Tibial artery (tissue), 4 donors: Measurements from ENCODE around the gene CEP104.

Experiments
- DNase-seq, 2 donors: peaks; one replicate each; pipeline ENCODE4 v3.0.0-alpha.2; 2019
- H3K27ac ChIP-seq, 2 donors: fragments of 200-600 bp; sonication (generic) in 1 of 2; 1 replicate in 1 of 2; 2 replicates in 1 of 2; pipeline ENCODE4 v1.5.1; 2018 to 2019; ENCODE audit warnings: mild to moderate bottlenecking in 1 of 2
- H3K27me3 ChIP-seq, 2 donors: fragments of 200-600 bp; sonication (generic) in 1 of 2; one replicate each; pipeline versions ENCODE4 v1.5.1 to v1.6.0; 2016 to 2019
- H3K36me3 ChIP-seq, 3 donors: fragments of 200-600 bp; sonication (generic) in 2 of 3; one replicate each; pipeline ENCODE4 v1.5.1; 2016 to 2019; ENCODE audit warnings: mild to moderate bottlenecking in 2 of 3
- H3K4me1 ChIP-seq, 4 donors: fragments of 200-600 bp; sonication (generic) in 2 of 4; 1 replicate in 3 of 4; 2 replicates in 1 of 4; pipeline ENCODE4 v1.5.1; 2016 to 2019
- H3K4me3 ChIP-seq, 2 donors: fragments of 200-600 bp; sonication (generic) in 1 of 2; 1 replicate in 1 of 2; 2 replicates in 1 of 2; pipeline ENCODE4 v1.5.1; 2018 to 2019; ENCODE audit warnings: mild to moderate bottlenecking in 2 of 2
- H3K9me3 ChIP-seq, 3 donors: fragments of 200-600 bp; sonication (generic) in 1 of 3; one replicate each; pipeline ENCODE4 v1.5.1; 2016 to 2019
- CTCF ChIP-seq, 2 experiments: fragments of 200-600 bp in 1 of 2; fragments of 450-650 bp in 1 of 2; IDR thresholded peaks; one replicate each; pipeline ENCODE4 v1.5.1; 2017 to 2019; ENCODE audit warnings: antibody characterized with exemption in 2 of 2, mild to moderate bottlenecking in 1 of 2, moderate library complexity in 1 of 2
- intact Hi-C: fragments of 100-400 bp; cut with DNase I; formaldehyde crosslinking; loops from one replicate; pipeline ENCODE4 v1.15.0; 2023; ENCODE audit warnings: low total_unique reads

Gene CEP104

GRCh38 chr1:3777078-3777547, 79.9 kb downstream of the CEP104 start:
- Histone ChIP-seq H3K27ac (no peak overlapping the region), H3K36me3 (peaks cover 27 to 38% (median 35%) of the 10 kb centered on the region in 3 donors), H3K27me3 (no peaks in the 10 kb centered on the region), H3K9me3 (no peaks in the 10 kb centered on the region), H3K4me3 (no peak overlapping the region), H3K4me1 (peaks cover 0 to 36% (median 15%) of the 10 kb centered on the region in 4 donors)
- TF ChIP-seq CTCF (IDR thresholded peaks at IDR 0.05): no peak
- intact Hi-C loops: no loop called here
- no peak for DNase-seq

GRCh38 chr1:3776231-3776961, 80.6 kb downstream of the CEP104 start:
- intact Hi-C loops: no loop called here
- peaks cover 3 to 43% (median 22%) of the 10 kb centered on the region in 4 donors for H3K4me1 ChIP-seq
- no peak for TF ChIP-seq CTCF (IDR thresholded peaks at IDR 0.05)
- no peak overlapping the region for H3K4me3 ChIP-seq
- no peak overlapping the region for H3K27ac ChIP-seq
- H3K9me3 ChIP-seq: no peaks in the 10 kb centered on the region
- no peak for DNase-seq
- peaks cover 20 to 31% (median 28%) of the 10 kb centered on the region in 3 donors for H3K36me3 ChIP-seq
- H3K27me3 ChIP-seq: no peaks in the 10 kb centered on the region

GRCh38 chr1:3775490-3776230, 81.4 kb downstream of the CEP104 start:
- Histone ChIP-seq H3K4me1 (peaks cover 3 to 47% (median 22%) of the 10 kb centered on the region in 4 donors), H3K27me3 (no peaks in the 10 kb centered on the region), H3K4me3 (no peak overlapping the region), H3K9me3 (no peaks in the 10 kb centered on the region), H3K36me3 (peaks cover 13 to 23% (median 21%) of the 10 kb centered on the region in 3 donors), H3K27ac (no peak overlapping the region)
- intact Hi-C loops: no loop called here
- no peak for TF ChIP-seq CTCF (IDR thresholded peaks at IDR 0.05)
- no peak for DNase-seq

GRCh38 chr1:3774946-3775489, 82.0 kb downstream of the CEP104 start:
- intact Hi-C loops: no loop called here
- no peaks in the 10 kb centered on the region for H3K9me3 ChIP-seq
- H3K27ac ChIP-seq: no peak overlapping the region
- peaks cover 6 to 17% (median 14%) of the 10 kb centered on the region in 3 donors for H3K36me3 ChIP-seq
- peaks cover 0 to under 1% of the 10 kb centered on the region in 2 donors for H3K27me3 ChIP-seq
- TF ChIP-seq CTCF (IDR thresholded peaks at IDR 0.05): no peak
- H3K4me3 ChIP-seq: no peak overlapping the region
- H3K4me1 ChIP-seq: peaks cover 3 to 47% (median 22%) of the 10 kb centered on the region in 4 donors
- no peak for DNase-seq

GRCh38 chr1:3774276-3774945, 82.6 kb downstream of the CEP104 start:
- no peak for TF ChIP-seq CTCF (IDR thresholded peaks at IDR 0.05)
- Histone ChIP-seq H3K36me3 (peaks cover under 1 to 11% (median 8%) of the 10 kb centered on the region in 3 donors), H3K27ac (peak overlapping the region in 1 of 2 donors; percentile 83), H3K4me1 (peaks cover 3 to 47% (median 22%) of the 10 kb centered on the region in 4 donors), H3K27me3 (peaks cover 0 to 3% of the 10 kb centered on the region in 2 donors), H3K9me3 (no peaks in the 10 kb centered on the region), H3K4me3 (no peak overlapping the region)
- intact Hi-C loops: no loop called here
- DNase-seq: no peak
